Measurements from ENCODE around the gene RPRD1B. TPM values are rescaled to one million over a fixed set of nuclear protein-coding genes. Genes with fewer than 3 reads are reported as not detected.
A peak's percentile ranks its signal among the peaks of the same experiment; 100 is the strongest.

Gene RPRD1B
- total and polyA plus RNA-seq, 2 of the 4 experiments (the other 2 are of a cell fraction): 8.4 to 9.9 TPM

- DNase-seq (no peak), ATAC-seq (ENCODE audit: low read depth) (no peak)
- Histone ChIP-seq H3K9ac (ENCODE audit: low read depth, low read length) (no peak overlapping the region; the same call in 1 of the 2 replicates), H3K9me1 (ENCODE audit: insufficient read depth, low read length) (peaks cover 35% of the 10 kb centered on the region), H3K4me2 (ENCODE audit: low read depth, low read length) (no peak overlapping the region), H2BK5ac (ENCODE audit: low read depth, low read length, poor library complexity, severe bottlenecking) (peak overlapping the region; percentile 21), H2BK120ac (ENCODE audit: low read depth, low read length) (peak overlapping the region; percentile 60; the same call in 1 of the 2 replicates), H4K91ac (ENCODE audit: insufficient read depth, low read depth, low read length) (peak overlapping the region; percentile 55), H3K36me3 (ENCODE audit: control insufficient read depth, insufficient read depth, low read length) (no peaks in the 10 kb centered on the region), H3K4me1 (ENCODE audit: control insufficient read depth, insufficient read depth, low read length) (peaks cover 20% of the 10 kb centered on the region), H3K27me3 (ENCODE audit: control insufficient read depth, insufficient read depth, low read length) (no peaks in the 10 kb centered on the region), H3K14ac (replicated peaks; ENCODE audit: low read depth, low read length) (peak overlapping the region; percentile 73), H4K20me1 (ENCODE audit: insufficient read depth, low read length) (no peaks in the 10 kb centered on the region), H3K18ac (ENCODE audit: low read depth, low read length) (peak overlapping the region; percentile 69), H2BK20ac (ENCODE audit: low read depth, low read length) (peak overlapping the region; percentile 58), H3K9me3 (ENCODE audit: control insufficient read depth, insufficient read depth, low read length) (no peaks in the 10 kb centered on the region), H3K27ac (ENCODE audit: insufficient read depth, low read length) (peak overlapping the region; percentile 76), H3K23ac (ENCODE audit: low read depth, low read length) (peak overlapping the region; percentile 58; the same call in 1 of the 2 replicates), H4K8ac (ENCODE audit: low read depth in 2 of 2, low read length in 2 of 2) (peak overlapping the region; percentile 27 to 62; a peak in 2 of 4 replicates), H2AK9ac (replicated peaks; ENCODE audit: low read depth, low read length, poor library complexity) (peak overlapping the region; percentile 7), H3K4ac (ENCODE audit: low read depth, low read length) (peak overlapping the region; percentile 87), H3K79me1 (ENCODE audit: low read depth in 1 of 2, low read length in 2 of 2) (no peaks in the 10 kb centered on the region), H3K4me3 (ENCODE audit: insufficient read depth, low read depth, low read length) (no peak overlapping the region), H2AK5ac (ENCODE audit: low read depth, low read length) (peak overlapping the region; percentile 94), H2AFZ (replicated peaks; ENCODE audit: low read length, poor library complexity) (no peak overlapping the region), H4K5ac (ENCODE audit: low read depth, low read length) (peak overlapping the region; percentile 62), H2BK15ac (ENCODE audit: low read depth, low read length) (peak overlapping the region; percentile 45; the same call in 2 of the 3 replicates), H3K56ac (ENCODE audit: extremely low read depth, insufficient read depth, low read length) (no peak overlapping the region)
- in situ Hi-C loops (cut with MboI; ENCODE audit: low sequenced_read_pairs): no loop called here
- dilution Hi-C loops (cut with HindIII; ENCODE audit: low sequenced_read_pairs, unreplicated experiment): no loop called here
- intact Hi-C loops (cut with micrococcal nuclease): no loop called here
- TF ChIP-seq MAZ (IDR thresholded peaks at IDR 0.05; ENCODE audit: borderline replicate concordance, low read depth, low read length): no peak
- no peak for TF ChIP-seq USF2 (IDR thresholded peaks at IDR 0.05; ENCODE audit: low read depth, low read length)
- TF ChIP-seq CEBPB (IDR thresholded peaks at IDR 0.05; ENCODE audit: low read depth, low read length): no peak
- no peak for TF ChIP-seq BHLHE40 (IDR thresholded peaks at IDR 0.05; ENCODE audit: low read depth, low read length)
- TF ChIP-seq NFE2L2 (IDR thresholded peaks at IDR 0.05; ENCODE audit: low read depth, low read length): no peak
- TF ChIP-seq CTCF (conservative IDR thresholded peaks at IDR 0.05; ENCODE audit: low read depth, low read length): no peak
- TF ChIP-seq RAD21 (IDR thresholded peaks at IDR 0.05; ENCODE audit: low read length): no peak
- TF ChIP-seq RFX5 (IDR thresholded peaks at IDR 0.05; ENCODE audit: low read depth, low read length): no peak
- no peak for TF ChIP-seq RCOR1 (IDR thresholded peaks at IDR 0.05; ENCODE audit: insufficient replicate concordance, low read length)
- no peak for TF ChIP-seq MAFK (IDR thresholded peaks at IDR 0.05; ENCODE audit: low read depth, low read length)
- no peak for TF ChIP-seq MXI1 (IDR thresholded peaks at IDR 0.05; ENCODE audit: borderline replicate concordance, low read depth, low read length)
- WGBS, 2 experiments (ENCODE audit: extremely low coverage in 2 of 2, insufficient read length in 1 of 2): 96% methylated on average over 5 of the region's 8 CpGs; no CpG with 5 or more reads in 1 of the 2 experiments
- no TSS peak for BruUV-seq (replicated peaks)
- ChIA-PET POLR2A (ENCODE audit: unreplicated experiment) (no interaction called here), CTCF (interaction anchor here (1.2 kb wide), 1 partner anchor 37 kb away, joined by 3 read pairs; no protein-coding TSS in a partner anchor)
Measured at GRCh38 chr20:38110525-38111178, 77.1 kb downstream of the RPRD1B start.

All from IMR-90 (cell line).